Ascending aorta (tissue), 2 donors: ENCODE measurements around the gene CACFD1. TPM values are rescaled to one million over a fixed set of nuclear protein-coding genes. Genes with fewer than 3 reads are reported as not detected.

Experiments
- DNase-seq, 2 donors: peaks; one replicate each; pipeline ENCODE4 v3.0.0-alpha.2; 2019; ENCODE audit warnings: low spot score in 2 of 2
- H3K27ac ChIP-seq, 2 donors: fragments of 200-600 bp; sonication (generic); one replicate each; pipeline ENCODE4 v1.5.1; 2016 to 2017; ENCODE audit warnings: mild to moderate bottlenecking in 1 of 2
- H3K27me3 ChIP-seq: fragments of 200-600 bp; sonication (generic); one replicate; pipeline ENCODE4 v1.5.1; 2017
- H3K36me3 ChIP-seq, 2 donors: fragments of 200-600 bp; sonication (generic); one replicate each; pipeline ENCODE4 v1.5.1; 2016
- H3K4me1 ChIP-seq, 2 donors: fragments of 200-600 bp; sonication (generic); one replicate each; pipeline ENCODE4 v1.5.1; 2016 to 2017; ENCODE audit warnings: mild to moderate bottlenecking in 1 of 2
- H3K4me3 ChIP-seq, 2 donors: fragments of 200-600 bp; sonication (generic); one replicate each; pipeline ENCODE4 v1.5.1; 2016 to 2017; ENCODE audit warnings: mild to moderate bottlenecking in 1 of 2
- H3K9me3 ChIP-seq, 2 donors: fragments of 200-600 bp; sonication (generic); one replicate each; pipeline ENCODE4 v1.5.1; 2016
- intact Hi-C: fragments of 100-400 bp; cut with DNase I; formaldehyde crosslinking; loops from one replicate; pipeline ENCODE4 v1.15.1; 2023
- total RNA-seq: library from RNA; depleted of rRNA; stranded (reverse); fragments of >200 nt; gene quantifications from one replicate; pipeline ENCODE4 v1.1.0, GENCODE V29; 2016
- TF ChIP-seq, protein P1 (sequence below), 3 experiments: fragments of 200-600 bp in 2 of 3; fragments of 450-650 bp in 1 of 3; sonication (generic) in 2 of 3; IDR thresholded peaks; one replicate each; pipeline ENCODE4 v1.5.1; 2016 to 2019; ENCODE audit warnings: antibody characterized with exemption in 3 of 3, mild to moderate bottlenecking in 1 of 3, moderate library complexity in 1 of 3

The CACFD1 gene
- total RNA-seq, 1 donor from 2014 or later: 24.8 TPM

DNA sequence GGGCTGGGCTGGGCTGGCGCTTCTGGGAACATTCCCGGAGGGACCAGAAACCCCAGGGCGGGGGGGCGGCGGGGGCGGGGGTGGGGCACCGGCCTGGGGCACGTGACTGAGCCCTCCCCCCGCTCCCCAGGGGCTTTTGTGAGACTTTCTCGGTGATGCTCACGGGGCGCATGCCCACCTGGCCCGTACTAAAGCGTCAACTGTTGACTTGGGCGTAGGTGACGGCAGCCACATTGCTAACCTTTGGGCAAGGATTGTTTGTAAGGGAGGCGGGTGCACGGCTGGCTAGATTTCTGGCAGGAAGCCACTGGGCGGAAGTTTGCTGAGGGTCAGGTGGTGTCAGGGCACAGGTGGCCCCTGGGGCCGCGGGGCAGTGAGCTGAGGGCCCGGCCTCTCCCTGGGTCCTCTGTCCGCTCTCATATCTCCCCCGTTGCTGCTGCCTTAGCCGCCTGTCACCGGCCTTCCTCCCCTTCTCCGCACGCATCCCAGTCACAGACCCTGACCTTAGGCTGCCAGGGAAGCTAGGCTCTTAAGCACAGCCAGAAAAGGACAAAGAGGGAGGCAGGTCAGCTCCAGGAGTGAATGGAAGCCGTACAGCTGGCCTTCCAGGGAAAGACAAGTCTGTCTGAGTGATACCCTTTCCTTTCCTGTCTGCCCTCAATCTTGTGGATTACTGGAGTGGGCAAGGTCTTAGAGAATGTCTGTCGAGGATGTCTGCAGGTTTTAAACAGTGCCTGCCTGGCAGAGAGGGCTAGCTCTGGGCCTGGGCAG lies 812 bp downstream of the CACFD1 start:
- H3K9me3 ChIP-seq: no peaks in the 10 kb centered on the region
- intact Hi-C loops: loop anchor here (1.0 kb wide), 1 partner anchor 565 kb away; the partner anchor contains the start of gene BRD3OS
- H3K27me3 ChIP-seq: no peaks in the 10 kb centered on the region
- peak overlapping the region; percentile 63 to 90 for H3K4me3 ChIP-seq
- peak; percentile 44 to 81 for DNase-seq
- TF ChIP-seq, protein P1, sequence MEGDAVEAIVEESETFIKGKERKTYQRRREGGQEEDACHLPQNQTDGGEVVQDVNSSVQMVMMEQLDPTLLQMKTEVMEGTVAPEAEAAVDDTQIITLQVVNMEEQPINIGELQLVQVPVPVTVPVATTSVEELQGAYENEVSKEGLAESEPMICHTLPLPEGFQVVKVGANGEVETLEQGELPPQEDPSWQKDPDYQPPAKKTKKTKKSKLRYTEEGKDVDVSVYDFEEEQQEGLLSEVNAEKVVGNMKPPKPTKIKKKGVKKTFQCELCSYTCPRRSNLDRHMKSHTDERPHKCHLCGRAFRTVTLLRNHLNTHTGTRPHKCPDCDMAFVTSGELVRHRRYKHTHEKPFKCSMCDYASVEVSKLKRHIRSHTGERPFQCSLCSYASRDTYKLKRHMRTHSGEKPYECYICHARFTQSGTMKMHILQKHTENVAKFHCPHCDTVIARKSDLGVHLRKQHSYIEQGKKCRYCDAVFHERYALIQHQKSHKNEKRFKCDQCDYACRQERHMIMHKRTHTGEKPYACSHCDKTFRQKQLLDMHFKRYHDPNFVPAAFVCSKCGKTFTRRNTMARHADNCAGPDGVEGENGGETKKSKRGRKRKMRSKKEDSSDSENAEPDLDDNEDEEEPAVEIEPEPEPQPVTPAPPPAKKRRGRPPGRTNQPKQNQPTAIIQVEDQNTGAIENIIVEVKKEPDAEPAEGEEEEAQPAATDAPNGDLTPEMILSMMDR (IDR thresholded peaks at IDR 0.05): no peak
- H3K4me1 ChIP-seq: peaks cover 0 to 12% of the 10 kb centered on the region in 2 donors
- H3K27ac ChIP-seq: peak overlapping the region; percentile 81 to 91
- H3K36me3 ChIP-seq: peaks cover 4 to 8% of the 10 kb centered on the region in 2 donors

DNA sequence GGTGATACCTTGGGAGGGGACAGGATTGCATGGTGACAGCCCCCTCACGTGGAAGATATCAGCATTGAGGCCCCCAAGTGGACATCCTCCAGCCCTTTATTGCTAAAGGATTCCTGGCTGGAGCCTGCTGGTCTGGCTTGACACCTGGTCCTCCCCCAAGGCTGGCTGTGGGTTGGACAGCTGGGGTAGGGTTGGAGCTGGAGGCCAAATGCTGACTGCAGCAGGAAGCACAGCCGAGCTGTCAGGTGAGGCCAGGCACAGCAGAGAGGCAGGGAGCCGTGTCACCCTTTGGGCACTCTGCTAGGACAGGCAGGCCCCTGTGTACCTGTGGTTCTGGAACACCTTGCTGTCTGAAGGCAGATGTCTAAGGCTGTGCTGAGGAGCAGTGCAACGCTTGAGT lies 2.2 kb downstream of the CACFD1 start:
- no peak for DNase-seq
- Histone ChIP-seq H3K27ac (no peak overlapping the region), H3K4me1 (peaks cover 0 to 12% of the 10 kb centered on the region in 2 donors), H3K27me3 (no peaks in the 10 kb centered on the region), H3K4me3 (no peak overlapping the region), H3K9me3 (no peaks in the 10 kb centered on the region), H3K36me3 (peaks cover 8% of the 10 kb centered on the region in 2 donors)
- intact Hi-C loops: no loop called here
- TF ChIP-seq, protein P1 (IDR thresholded peaks at IDR 0.05): no peak

DNA sequence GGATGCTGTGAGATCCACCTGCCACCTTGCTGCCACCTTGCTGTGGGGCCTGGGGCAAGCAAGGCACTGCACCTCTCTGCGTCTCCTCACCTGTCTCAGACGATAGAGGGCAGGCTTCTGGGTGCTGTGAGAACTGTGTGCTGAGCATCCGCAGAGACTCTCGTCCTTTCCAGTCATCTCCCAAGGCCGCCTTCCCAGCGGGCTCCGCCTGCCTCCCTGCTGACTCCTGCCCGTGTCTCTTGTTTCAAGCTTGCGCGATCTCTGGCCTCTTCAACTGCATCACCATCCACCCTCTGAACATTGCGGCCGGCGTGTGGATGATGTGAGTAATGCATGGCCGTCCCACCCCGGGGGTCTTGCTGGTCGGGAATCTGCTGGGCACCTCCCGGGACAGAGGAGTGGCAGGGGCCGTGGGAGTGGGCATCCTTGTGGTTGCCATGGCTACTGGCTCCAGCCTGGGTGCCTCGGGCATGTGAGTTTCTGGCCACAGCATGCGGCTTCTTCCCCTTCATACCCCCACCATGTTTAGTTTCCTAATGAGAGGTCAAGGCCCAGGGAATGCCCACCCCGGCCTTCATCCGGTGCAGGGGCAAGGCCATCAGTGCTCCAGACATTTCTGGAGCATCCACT lies 3.6 kb downstream of the CACFD1 start:
- peaks cover 12% of the 10 kb centered on the region in 2 donors for H3K36me3 ChIP-seq
- intact Hi-C loops: no loop called here
- no peak for DNase-seq
- TF ChIP-seq, protein P1 (IDR thresholded peaks at IDR 0.05): no peak
- no peaks in the 10 kb centered on the region for H3K27me3 ChIP-seq
- no peak overlapping the region for H3K27ac ChIP-seq
- peaks cover 0 to 12% of the 10 kb centered on the region in 2 donors for H3K4me1 ChIP-seq
- H3K9me3 ChIP-seq: no peaks in the 10 kb centered on the region
- H3K4me3 ChIP-seq: no peak overlapping the region

DNA sequence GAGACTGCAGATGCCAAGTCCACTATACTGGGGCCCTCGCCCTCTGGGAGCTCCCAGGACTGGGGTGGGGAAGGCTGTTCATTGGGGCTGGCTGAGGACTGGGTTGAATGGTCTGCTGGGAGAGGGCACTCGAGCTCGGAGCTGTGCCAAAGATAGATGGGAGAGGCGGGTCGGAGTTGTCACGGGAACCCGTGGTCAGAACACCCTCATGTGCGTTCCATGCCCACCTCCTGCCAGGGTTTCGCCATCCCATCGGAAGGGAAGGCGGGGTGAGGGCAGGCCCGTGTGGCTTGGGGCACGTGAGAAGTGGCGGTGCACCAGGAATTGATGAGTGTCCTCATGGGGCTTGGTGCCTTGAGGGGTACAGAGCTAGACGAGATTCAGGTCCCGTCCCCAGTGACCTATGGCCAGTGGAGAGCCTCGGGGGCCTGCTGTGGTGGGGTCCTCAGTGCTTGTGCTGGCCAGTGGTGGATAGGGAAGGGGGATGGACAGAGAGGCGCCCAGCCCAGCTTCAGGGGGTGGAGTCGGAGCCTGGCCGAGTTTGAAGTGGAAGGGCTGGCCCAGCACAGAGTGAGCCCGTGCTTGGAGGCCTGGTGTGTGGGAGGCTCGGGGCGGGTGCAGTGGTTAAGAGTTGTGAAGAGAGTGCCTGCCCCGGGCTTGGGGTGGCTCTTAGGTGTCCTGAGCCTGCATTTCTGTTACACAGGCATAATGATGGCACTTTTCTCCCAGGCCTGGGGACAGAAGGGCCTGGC lies 4.3 kb downstream of the CACFD1 start:
- H3K9me3 ChIP-seq: no peaks in the 10 kb centered on the region
- intact Hi-C loops: no loop called here

DNA sequence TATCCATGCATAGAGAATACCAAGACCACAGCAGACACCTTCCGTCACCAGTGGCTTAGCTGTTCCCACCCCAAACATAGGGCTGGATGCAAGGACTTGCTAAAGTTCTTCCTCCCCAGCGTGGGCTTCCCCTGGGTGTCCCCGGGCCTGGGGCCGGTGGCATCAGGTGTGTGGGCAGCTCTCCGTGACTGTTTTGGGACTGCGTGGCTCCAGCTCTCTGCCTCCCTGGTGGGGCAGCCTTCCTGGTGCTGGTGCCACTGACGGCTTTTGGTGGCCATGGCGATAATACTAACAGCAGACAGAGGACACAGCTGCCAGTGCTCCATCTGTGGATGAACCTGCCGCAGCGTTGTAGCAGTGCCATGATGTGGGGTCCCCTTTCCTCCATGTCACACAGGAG lies 4.9 kb downstream of the CACFD1 start:
- no peak overlapping the region for H3K27ac ChIP-seq
- TF ChIP-seq, protein P1 (IDR thresholded peaks at IDR 0.05): no peak
- no peaks in the 10 kb centered on the region for H3K27me3 ChIP-seq
- intact Hi-C loops: no loop called here
- peaks cover 19 to 25% of the 10 kb centered on the region in 2 donors for H3K36me3 ChIP-seq
- no peak for DNase-seq
- no peak overlapping the region for H3K4me3 ChIP-seq
- no peaks in the 10 kb centered on the region for H3K9me3 ChIP-seq
- H3K4me1 ChIP-seq: peaks cover 0 to 7% of the 10 kb centered on the region in 2 donors

More for the DNA sequence above, 4.3 kb downstream of the CACFD1 start:
- Histone ChIP-seq H3K36me3 (peaks cover 17 to 19% of the 10 kb centered on the region in 2 donors), H3K27me3 (no peaks in the 10 kb centered on the region), H3K27ac (no peak overlapping the region), H3K4me3 (no peak overlapping the region), H3K4me1 (peaks cover 0 to 9% of the 10 kb centered on the region in 2 donors)
- no peak for DNase-seq
- TF ChIP-seq, protein P1 (IDR thresholded peaks at IDR 0.05): no peak
